Aorta (tissue), 5 donors: ENCODE measurements around the gene ETV3. TPM values are rescaled to one million over a fixed set of nuclear protein-coding genes. Genes with fewer than 3 reads are reported as not detected.

ENCODE experiments used
- ATAC-seq: fragments of 200-7000 bp; cut with Tn5 transposase; one replicate; pipeline ENCODE4 v1.9.1; 2022; ENCODE audit warnings: moderate library complexity; ENCODE audit not compliant: low FRiP score
- DNase-seq, 2 donors: peaks; one replicate each; pipeline ENCODE4 v3.0.0-alpha.2; 2020
- H3K27ac ChIP-seq, 2 donors: one replicate each; pipeline ENCODE4 v1.5.1; 2013; ENCODE audit warnings: low read length in 2 of 2, mild to moderate bottlenecking in 2 of 2, moderate library complexity in 2 of 2, control low read depth in 1 of 2, inconsistent platforms in 1 of 2, low read depth in 1 of 2
- H3K27me3 ChIP-seq, 2 donors: one replicate each; pipeline ENCODE4 v1.6.1; 2013; ENCODE audit warnings: control low read depth in 1 of 2, low read length in 1 of 2, mild to moderate bottlenecking in 1 of 2, moderate library complexity in 1 of 2; ENCODE audit not compliant: insufficient read depth in 2 of 2, control insufficient read depth in 1 of 2
- H3K36me3 ChIP-seq, 2 donors: one replicate each; pipeline ENCODE4 v1.6.1; 2013; ENCODE audit warnings: control low read depth in 1 of 2, low read length in 1 of 2, mild to moderate bottlenecking in 1 of 2; ENCODE audit not compliant: insufficient read depth in 2 of 2, control insufficient read depth in 1 of 2
- H3K4me1 ChIP-seq, 2 donors: one replicate each; pipeline ENCODE4 v1.6.1; 2013; ENCODE audit warnings: low read length in 2 of 2, control low read depth in 1 of 2, mild to moderate bottlenecking in 1 of 2, moderate library complexity in 1 of 2; ENCODE audit not compliant: insufficient read depth in 2 of 2, control insufficient read depth in 1 of 2
- H3K4me3 ChIP-seq, 2 donors: one replicate each; pipeline ENCODE4 v1.5.1; 2013; ENCODE audit warnings: low read length in 2 of 2, control low read depth in 1 of 2, mild to moderate bottlenecking in 1 of 2
- H3K9me3 ChIP-seq: one replicate; pipeline ENCODE4 v1.6.1; 2013; ENCODE audit warnings: mild to moderate bottlenecking, low read length; ENCODE audit not compliant: control insufficient read depth
- WGBS, 2 donors: extraction: QIAGEN DNeasy Blood & Tissue Kit; methylation state at CpG; one replicate each; pipeline ENCODE4 v1.1.7; 2013; 5-methylcytosine and 5-hydroxymethylcytosine counted together
- intact Hi-C, 2 donors: fragments of 100-400 bp; cut with DNase I; formaldehyde crosslinking; loops; one replicate each; pipeline versions ENCODE4 v1.14.2 to v1.15.0; 2022
- polyA plus RNA-seq, 2 donors: library from polyadenylated mRNA; stranded (reverse); fragments of 200-250 nt; gene quantifications; one replicate each; pipeline ENCODE4 v1.2.3, GENCODE V29; 2013
- total RNA-seq, 2 donors: library from RNA; stranded (reverse); fragmentation: NEBNext Ultra II Directional; extraction: Animal tissue kit (Norgen Biotek cat#: 25700); gene quantifications; one replicate each; pipeline ENCODE4 v1.2.1, GENCODE V29; 2021
- donor health status: healthy with polysubstance abuse.
- donor health status: Bipolar disorder and iron deficiency.
- donor health status: DM: no; HTN: no; CAD: no.
- donor health status: DM: no; HTN: no; CAD: no.
- donor health status: DM: yes; HTN: yes; CAD: no.

The ETV3 gene
- total and polyA plus RNA-seq, 4 donors = 6.6 to 33.6 (median 22.2) TPM

GRCh38 chr1:157167437-157167836 lies 29.2 kb upstream of the ETV3 start:
- ATAC-seq (no peak), DNase-seq (no peak)
- Histone ChIP-seq H3K9me3 (no peaks in the 10 kb centered on the region), H3K27ac (no peak overlapping the region), H3K4me3 (no peak overlapping the region), H3K27me3 (no peaks in the 10 kb centered on the region), H3K4me1 (no peaks in the 10 kb centered on the region), H3K36me3 (no peaks in the 10 kb centered on the region)
- intact Hi-C loops = no loop called here
- WGBS, 2 donors = 86 to 88% methylated on average over 4 of the region's 4 CpGs

GRCh38 chr1:157166590-157166989 lies 28.4 kb upstream of the ETV3 start:
- no peak for ATAC-seq
- 57 to 60% methylated on average over 5 of the region's 5 CpGs for WGBS, 2 donors
- no peaks in the 10 kb centered on the region for H3K9me3 ChIP-seq
- no peaks in the 10 kb centered on the region for H3K27me3 ChIP-seq
- no peak overlapping the region for H3K4me3 ChIP-seq
- no peak for DNase-seq
- intact Hi-C loops = no loop called here
- H3K4me1 ChIP-seq = no peaks in the 10 kb centered on the region
- H3K36me3 ChIP-seq = no peaks in the 10 kb centered on the region
- H3K27ac ChIP-seq = no peak overlapping the region

- Histone ChIP-seq H3K27me3 (no peaks in the 10 kb centered on the region), H3K4me3 (no peak overlapping the region), H3K9me3 (no peaks in the 10 kb centered on the region), H3K36me3 (no peaks in the 10 kb centered on the region), H3K4me1 (no peaks in the 10 kb centered on the region), H3K27ac (no peak overlapping the region)
- peak; percentile 65 for ATAC-seq
- intact Hi-C loops = no loop called here
- DNase-seq = peak; percentile 62 to 88
- 10 to 12% methylated on average over 21 of the region's 21 CpGs for WGBS, 2 donors
These were observed 25.3 kb upstream of the ETV3 start for GRCh38 chr1:157163273-157164127.

DNA sequence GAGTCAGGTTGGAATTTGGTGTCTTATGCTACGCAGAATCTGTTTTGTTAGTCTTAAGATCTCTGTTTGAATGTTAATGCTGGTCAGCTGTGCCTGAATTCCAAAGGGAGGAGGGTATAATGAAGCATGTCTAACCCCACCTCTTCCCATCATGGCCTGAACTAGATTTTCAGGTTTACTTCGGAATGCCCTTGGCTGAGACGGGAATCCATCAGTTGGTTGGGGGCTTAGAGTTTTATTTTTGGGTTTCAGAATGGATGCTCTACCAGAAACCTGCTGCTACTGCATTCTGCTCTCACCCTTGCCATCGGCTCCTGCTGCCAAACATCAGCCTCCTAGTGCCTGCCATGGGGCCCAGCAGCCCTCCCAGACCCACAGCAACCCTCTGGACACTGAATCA lies 24.1 kb upstream of the ETV3 start:
- WGBS, 2 donors = 95 to 97% methylated on average over 4 of the region's 4 CpGs
- H3K36me3 ChIP-seq = no peaks in the 10 kb centered on the region
- no peak overlapping the region for H3K4me3 ChIP-seq
- no peak overlapping the region for H3K27ac ChIP-seq
- DNase-seq (no peak), ATAC-seq (no peak)
- H3K27me3 ChIP-seq = no peaks in the 10 kb centered on the region
- H3K4me1 ChIP-seq = no peaks in the 10 kb centered on the region
- intact Hi-C loops = no loop called here
- H3K9me3 ChIP-seq = no peaks in the 10 kb centered on the region

- ATAC-seq (no peak), DNase-seq (no peak)
- H3K27ac ChIP-seq = no peak overlapping the region
- H3K27me3 ChIP-seq = no peaks in the 10 kb centered on the region
- no peaks in the 10 kb centered on the region for H3K36me3 ChIP-seq
- H3K9me3 ChIP-seq = no peaks in the 10 kb centered on the region
- intact Hi-C loops = no loop called here
- WGBS, 2 donors = 92 to 93% methylated on average over 5 of the region's 5 CpGs
- no peak overlapping the region for H3K4me3 ChIP-seq
- H3K4me1 ChIP-seq = no peaks in the 10 kb centered on the region
These were observed 23.7 kb upstream of the ETV3 start for GRCh38 chr1:157161901-157162300.

- Histone ChIP-seq H3K36me3 (no peaks in the 10 kb centered on the region), H3K27me3 (no peaks in the 10 kb centered on the region), H3K4me3 (no peak overlapping the region), H3K27ac (no peak overlapping the region), H3K9me3 (no peaks in the 10 kb centered on the region), H3K4me1 (no peaks in the 10 kb centered on the region)
- intact Hi-C loops = no loop called here
- WGBS, 2 donors = 78 to 84% methylated on average over 4 of the region's 4 CpGs
- DNase-seq (no peak), ATAC-seq (no peak)
These were observed 20.8 kb upstream of the ETV3 start for GRCh38 chr1:157158967-157159366.

DNA sequence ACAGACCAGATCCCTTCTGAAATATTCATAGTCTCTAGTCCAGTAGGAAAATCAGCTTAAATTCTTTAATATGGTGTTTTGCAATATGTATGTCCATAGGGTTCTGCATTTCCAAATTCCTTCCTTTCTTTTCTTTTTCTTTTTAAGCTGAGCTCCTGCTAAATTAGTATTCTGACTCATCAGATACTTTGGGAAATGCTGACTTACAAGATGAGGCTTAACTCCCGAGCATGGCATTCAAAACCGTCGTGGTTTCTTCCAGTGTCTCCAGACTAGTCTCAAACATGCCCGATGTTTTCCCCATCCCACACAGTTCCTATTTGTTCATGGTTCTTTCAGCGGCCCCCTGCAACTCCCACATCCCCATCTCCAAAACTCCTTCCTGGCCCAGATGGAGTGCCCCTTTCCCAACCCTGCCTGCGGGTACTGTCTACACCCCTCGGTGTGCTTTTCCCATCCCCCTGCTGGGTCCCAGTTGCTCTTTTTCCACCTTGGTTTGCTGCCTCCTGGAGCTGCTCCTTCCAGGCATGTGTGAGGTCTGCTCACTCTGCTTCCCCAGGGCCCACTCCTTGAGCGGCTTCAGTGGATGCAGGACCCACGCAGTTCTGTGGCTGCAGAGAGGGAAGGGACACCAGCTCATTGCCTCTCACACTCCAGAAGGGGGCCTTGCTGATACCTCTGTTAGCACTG lies 19.5 kb upstream of the ETV3 start:
- H3K27ac ChIP-seq = no peak overlapping the region
- no peaks in the 10 kb centered on the region for H3K4me1 ChIP-seq
- no peak overlapping the region for H3K4me3 ChIP-seq
- H3K36me3 ChIP-seq = no peaks in the 10 kb centered on the region
- 62 to 68% methylated on average over 9 of the region's 9 CpGs for WGBS, 2 donors
- DNase-seq = no peak
- intact Hi-C loops = loop anchor here in 1 of 2 donors (2.0 kb wide), 1 partner anchor 67 kb away; no protein-coding TSS in a partner anchor
- no peak for ATAC-seq
- no peaks in the 10 kb centered on the region for H3K27me3 ChIP-seq
- no peaks in the 10 kb centered on the region for H3K9me3 ChIP-seq

DNA sequence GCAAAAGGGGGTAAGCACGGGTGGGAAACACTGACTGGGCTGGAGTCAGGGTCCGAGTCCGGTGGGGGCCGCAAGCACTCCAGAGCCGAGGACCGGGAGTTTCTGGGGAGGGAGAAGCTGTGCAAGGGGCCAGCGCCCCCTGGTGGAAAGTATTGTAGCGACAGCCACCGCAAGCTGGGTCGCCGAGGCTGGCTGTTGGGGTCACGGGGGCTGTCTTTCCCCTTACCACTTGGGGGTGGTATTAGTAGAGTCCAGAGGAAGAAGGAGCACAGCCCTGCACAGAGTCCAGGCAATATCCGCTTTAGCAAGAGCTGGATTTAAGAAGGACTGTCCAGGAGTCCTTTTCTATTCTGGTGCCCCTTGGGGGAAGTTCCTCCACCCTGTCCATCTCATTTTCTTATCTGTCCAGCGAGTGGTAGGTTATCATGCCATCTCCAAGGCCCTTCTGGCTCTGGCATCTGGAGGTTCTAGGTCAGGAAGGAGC lies 17.9 kb upstream of the ETV3 start:
- Histone ChIP-seq H3K27ac (no peak overlapping the region), H3K9me3 (no peaks in the 10 kb centered on the region), H3K27me3 (no peaks in the 10 kb centered on the region), H3K4me3 (no peak overlapping the region), H3K4me1 (no peaks in the 10 kb centered on the region), H3K36me3 (no peaks in the 10 kb centered on the region)
- 3% methylated on average over 14 of the region's 14 CpGs for WGBS, 2 donors
- peak; percentile 79 to 94 for DNase-seq
- intact Hi-C loops = loop anchor here (1.0 to 2.0 kb wide), 2 partner anchors 65 to 66 kb away; no protein-coding TSS in a partner anchor
- ATAC-seq = peak; percentile 91
